Measurements from ENCODE around the gene ANO10.

Gene ANO10

GRCh38 chr3:43328653-43329052, 293.2 kb downstream of the ANO10 start:
- TF ChIP-seq USF1 (IDR thresholded peaks at IDR 0.05) (no peak), TCF12 (IDR thresholded peaks at IDR 0.05; ENCODE audit: low read depth) (no peak), RAD21 (IDR thresholded peaks at IDR 0.05; ENCODE audit: low read depth) (no peak), FOXM1 (IDR thresholded peaks at IDR 0.05; ENCODE audit: borderline replicate concordance, low read depth) (no peak), MAX (IDR thresholded peaks at IDR 0.05) (no peak), ZBTB7A (IDR thresholded peaks at IDR 0.05; ENCODE audit: low read depth) (no peak), CREB1 (IDR thresholded peaks at IDR 0.05; ENCODE audit: low read depth) (no peak)

- TF ChIP-seq CREB1 (IDR thresholded peaks at IDR 0.05; ENCODE audit: low read depth) (no peak), TCF12 (IDR thresholded peaks at IDR 0.05; ENCODE audit: low read depth) (no peak), RAD21 (IDR thresholded peaks at IDR 0.05; ENCODE audit: low read depth) (no peak), TAF1 (IDR thresholded peaks at IDR 0.05; ENCODE audit: low read depth) (no peak), MAX (IDR thresholded peaks at IDR 0.05) (no peak), EGR1 (IDR thresholded peaks at IDR 0.05) (no peak), NFIC (IDR thresholded peaks at IDR 0.05) (no peak), EP300 (IDR thresholded peaks at IDR 0.05; ENCODE audit: borderline replicate concordance) (no peak), ZBTB7A (IDR thresholded peaks at IDR 0.05; ENCODE audit: low read depth) (no peak), YY1 (IDR thresholded peaks at IDR 0.05; ENCODE audit: low read depth) (no peak), FOXM1 (IDR thresholded peaks at IDR 0.05; ENCODE audit: borderline replicate concordance, low read depth) (no peak), USF1 (IDR thresholded peaks at IDR 0.05) (no peak), TEAD4 (IDR thresholded peaks at IDR 0.05) (no peak), REST (IDR thresholded peaks at IDR 0.05; ENCODE audit: low read depth) (no peak), CEBPB (IDR thresholded peaks at IDR 0.05) (no peak)
Observed at GRCh38 chr3:43327582-43327979, 294.2 kb downstream of the ANO10 start.

- TF ChIP-seq CREB1 (IDR thresholded peaks at IDR 0.05; ENCODE audit: low read depth) (no peak), TCF12 (IDR thresholded peaks at IDR 0.05; ENCODE audit: low read depth) (no peak), RAD21 (IDR thresholded peaks at IDR 0.05; ENCODE audit: low read depth) (no peak), ZBTB7A (IDR thresholded peaks at IDR 0.05; ENCODE audit: low read depth) (no peak), TEAD4 (IDR thresholded peaks at IDR 0.05) (no peak), MAX (IDR thresholded peaks at IDR 0.05) (no peak), FOXM1 (IDR thresholded peaks at IDR 0.05; ENCODE audit: borderline replicate concordance, low read depth) (no peak), REST (IDR thresholded peaks at IDR 0.05; ENCODE audit: low read depth) (no peak), TAF1 (IDR thresholded peaks at IDR 0.05; ENCODE audit: low read depth) (no peak), NFIC (IDR thresholded peaks at IDR 0.05) (no peak), EGR1 (IDR thresholded peaks at IDR 0.05) (no peak), USF1 (IDR thresholded peaks at IDR 0.05) (no peak), CEBPB (IDR thresholded peaks at IDR 0.05) (no peak), EP300 (IDR thresholded peaks at IDR 0.05; ENCODE audit: borderline replicate concordance) (no peak), YY1 (IDR thresholded peaks at IDR 0.05; ENCODE audit: low read depth) (no peak)
Observed at GRCh38 chr3:43326891-43327581, 294.8 kb downstream of the ANO10 start.

GRCh38 chr3:43323541-43323940, 298.3 kb downstream of the ANO10 start:
- no peak for TF ChIP-seq TAF1 (IDR thresholded peaks at IDR 0.05; ENCODE audit: low read depth)
- no peak for TF ChIP-seq FOXM1 (IDR thresholded peaks at IDR 0.05; ENCODE audit: borderline replicate concordance, low read depth)
- TF ChIP-seq MAX (IDR thresholded peaks at IDR 0.05): no peak
- no peak for TF ChIP-seq ZBTB7A (IDR thresholded peaks at IDR 0.05; ENCODE audit: low read depth)

- TF ChIP-seq YY1 (IDR thresholded peaks at IDR 0.05; ENCODE audit: low read depth): no peak
- TF ChIP-seq USF1 (IDR thresholded peaks at IDR 0.05): no peak
- TF ChIP-seq CREB1 (IDR thresholded peaks at IDR 0.05; ENCODE audit: low read depth): no peak
Observed at GRCh38 chr3:43320288-43320687, 301.5 kb downstream of the ANO10 start.
